ENCODE data around the gene CDH12. TPM values are rescaled to one million over a fixed set of nuclear protein-coding genes. Genes with fewer than 3 reads are reported as not detected.
"Not testable (repeated sequence)": the region's sequence is repeated elsewhere in the genome, so short reads cannot be mapped to it uniquely, and the experiment has no call there.

Gene CDH12
- total RNA-seq, 5 donors from 2014 or later (not counting 1 experiment from before 2014, with no cell fraction given) = not detected

DNA sequence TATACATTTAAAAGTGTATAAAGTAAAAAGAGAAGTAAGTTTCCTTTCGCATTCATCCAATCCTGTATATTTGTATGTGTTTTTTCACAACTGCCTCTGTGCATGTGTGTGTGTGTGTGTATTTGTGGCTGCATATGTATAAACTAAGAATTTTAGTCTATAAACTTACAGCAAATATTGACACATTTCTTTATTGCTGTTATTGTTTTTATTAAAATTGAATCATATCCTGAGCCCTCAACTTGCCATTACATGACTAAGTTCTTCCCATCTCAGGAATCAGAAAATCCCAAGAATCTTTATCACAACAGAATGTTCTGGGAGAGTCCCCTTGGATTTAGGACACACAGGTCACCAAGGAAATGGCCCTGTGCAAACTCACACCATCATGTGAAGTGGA is 712.7 kb downstream of the CDH12 start:
- peaks cover 1 to 12% (median 5%) of the 10 kb centered on the region in 3 donors for H3K9me3 Mint-ChIP-seq
- H3K27ac ChIP-seq (ENCODE audit: low read length); CTCF ChIA-PET; H3K4me1 Mint-ChIP-seq; H3K4me1 ChIP-seq (ENCODE audit: control insufficient read depth in 1 of 2, extremely low read depth in 1 of 2, insufficient read depth in 2 of 2, low read length in 2 of 2); H3K9me3 ChIP-seq; ATAC-seq (replicated peaks in 1 of 4); H3K36me3 Mint-ChIP-seq; H3K4me3 Mint-ChIP-seq; H3K27ac Mint-ChIP-seq; H3K27me3 ChIP-seq (replicated peaks in 1 of 2; ENCODE audit: control insufficient read depth in 2 of 2, extremely low read depth in 1 of 2, insufficient read depth in 2 of 2, low read length in 1 of 2); H3K27me3 Mint-ChIP-seq; H3K36me3 ChIP-seq (ENCODE audit: control insufficient read depth in 2 of 2, extremely low read depth in 1 of 2, insufficient read depth in 1 of 2, low read length in 1 of 2); H3K4me3 ChIP-seq (ENCODE audit: control insufficient read depth in 1 of 2, extremely low read depth in 1 of 2, low read length in 1 of 2); DNase-seq; POLR2A ChIA-PET: not testable (repeated sequence)
- WGBS (ENCODE audit: insufficient coverage) = no CpG with 5 or more reads among the region's 1 CpG

DNA sequence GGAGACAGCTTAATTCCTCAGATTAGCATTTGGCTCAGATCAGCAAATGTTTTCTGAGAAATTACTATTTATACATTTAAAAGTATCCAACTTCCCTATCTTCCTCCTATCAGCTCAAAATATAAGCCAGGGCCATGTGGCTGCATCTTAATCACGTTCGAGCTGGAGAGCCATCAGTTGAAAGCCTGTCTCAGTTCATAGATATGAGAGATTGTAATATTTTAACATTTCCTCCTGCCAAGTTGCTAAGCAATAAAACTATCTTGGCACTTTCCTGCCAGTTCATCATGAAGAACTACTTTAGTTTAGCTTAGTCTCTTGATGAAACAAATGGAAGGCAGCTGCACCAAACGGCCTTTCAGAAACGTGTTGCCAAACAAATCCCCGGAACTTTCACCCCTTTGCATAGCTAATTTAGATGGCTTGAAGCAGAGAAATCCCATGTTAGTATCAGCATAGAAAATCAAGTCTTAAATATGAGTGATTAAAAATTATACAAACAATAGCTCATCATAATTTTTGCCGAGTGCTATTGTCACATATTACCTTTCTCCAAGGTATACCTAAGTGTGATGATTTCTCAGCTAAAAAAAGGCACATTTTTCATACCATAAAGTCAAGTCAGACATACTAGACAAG is 713.4 kb downstream of the CDH12 start:
- H3K36me3 Mint-ChIP-seq; H3K4me3 Mint-ChIP-seq; H3K27me3 ChIP-seq (replicated peaks in 1 of 2; ENCODE audit: control insufficient read depth in 2 of 2, extremely low read depth in 1 of 2, insufficient read depth in 2 of 2, low read length in 1 of 2); H3K9me3 ChIP-seq; H3K4me1 ChIP-seq (ENCODE audit: control insufficient read depth in 1 of 2, extremely low read depth in 1 of 2, insufficient read depth in 2 of 2, low read length in 2 of 2); H3K27me3 Mint-ChIP-seq; H3K36me3 ChIP-seq (ENCODE audit: control insufficient read depth in 2 of 2, extremely low read depth in 1 of 2, insufficient read depth in 1 of 2, low read length in 1 of 2); DNase-seq; H3K4me1 Mint-ChIP-seq; CTCF ChIA-PET; H3K27ac ChIP-seq (ENCODE audit: low read length); H3K27ac Mint-ChIP-seq; ATAC-seq (replicated peaks in 1 of 4); H3K4me3 ChIP-seq (ENCODE audit: control insufficient read depth in 1 of 2, extremely low read depth in 1 of 2, low read length in 1 of 2); POLR2A ChIA-PET: not testable (repeated sequence)
- WGBS (ENCODE audit: insufficient coverage) = no CpG with 5 or more reads among the region's 6 CpGs
- H3K9me3 Mint-ChIP-seq = peaks cover 0 to 12% (median 5%) of the 10 kb centered on the region in 3 donors

- Mint-ChIP-seq H3K4me1 (no peaks in the 10 kb centered on the region), H3K27ac (no peak overlapping the region), H3K9me3 (peaks cover 4 to 14% (median 9%) of the 10 kb centered on the region in 3 donors), H3K27me3 (no peaks in the 10 kb centered on the region), H3K4me3 (no peak overlapping the region), H3K36me3 (no peaks in the 10 kb centered on the region)
- no peak for DNase-seq
- no peak for ATAC-seq (replicated peaks in 1 of 4)
- no CpG with 5 or more reads among the region's 3 CpGs for WGBS (ENCODE audit: insufficient coverage)
- no peaks in the 10 kb centered on the region for H3K36me3 ChIP-seq (ENCODE audit: control insufficient read depth in 2 of 2, extremely low read depth in 1 of 2, insufficient read depth in 1 of 2, low read length in 1 of 2)
- H3K27me3 ChIP-seq (replicated peaks in 1 of 2; ENCODE audit: control insufficient read depth in 2 of 2, extremely low read depth in 1 of 2, insufficient read depth in 2 of 2, low read length in 1 of 2) = no peaks in the 10 kb centered on the region
- CTCF ChIA-PET = no interaction called here
- no peaks in the 10 kb centered on the region for H3K4me1 ChIP-seq (ENCODE audit: control insufficient read depth in 1 of 2, extremely low read depth in 1 of 2, insufficient read depth in 2 of 2, low read length in 2 of 2)
- H3K27ac ChIP-seq (ENCODE audit: low read length) = no peak overlapping the region
- H3K4me3 ChIP-seq (ENCODE audit: control insufficient read depth in 1 of 2, extremely low read depth in 1 of 2, low read length in 1 of 2) = no peak overlapping the region
- H3K9me3 ChIP-seq = no peaks in the 10 kb centered on the region
- POLR2A ChIA-PET = no interaction called here
These were observed 741.8 kb downstream of the CDH12 start for GRCh38 chr5:22111320-22111719.

DNA sequence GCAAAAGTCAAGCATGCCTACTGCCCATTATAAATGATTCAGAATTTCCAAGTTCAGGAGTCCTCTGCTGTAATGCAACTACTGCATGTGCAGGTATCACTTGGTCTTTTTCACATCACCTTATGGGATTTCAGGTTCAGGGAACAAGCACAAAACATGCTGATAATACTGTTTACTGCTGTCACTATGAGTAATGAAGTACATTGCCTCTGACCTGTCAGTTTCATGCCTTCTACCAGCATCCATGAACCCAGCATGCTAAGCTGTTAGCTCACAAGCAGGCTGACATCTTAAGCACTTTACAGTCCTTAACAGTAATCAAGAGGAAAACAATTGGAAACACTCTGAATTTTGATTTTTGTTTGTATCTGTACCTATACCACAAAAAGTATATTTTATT is 743.8 kb downstream of the CDH12 start:
- H3K27ac Mint-ChIP-seq = no peak overlapping the region
- ATAC-seq (replicated peaks in 1 of 4) (no peak), DNase-seq (no peak)
- no peaks in the 10 kb centered on the region for H3K9me3 ChIP-seq
- H3K27ac ChIP-seq (ENCODE audit: low read length) = no peak overlapping the region
- ChIA-PET POLR2A (no interaction called here), CTCF (interaction anchor here in 1 of 2 donors (0.6 kb wide), 1 partner anchor 787 kb away, joined by 3 read pairs; no protein-coding TSS in a partner anchor)
- H3K4me3 Mint-ChIP-seq = no peak overlapping the region
- H3K4me3 ChIP-seq (ENCODE audit: control insufficient read depth in 1 of 2, extremely low read depth in 1 of 2, low read length in 1 of 2) = no peak overlapping the region
- H3K27me3 ChIP-seq (replicated peaks in 1 of 2; ENCODE audit: control insufficient read depth in 2 of 2, extremely low read depth in 1 of 2, insufficient read depth in 2 of 2, low read length in 1 of 2) = no peaks in the 10 kb centered on the region
- H3K4me1 ChIP-seq (ENCODE audit: control insufficient read depth in 1 of 2, extremely low read depth in 1 of 2, insufficient read depth in 2 of 2, low read length in 2 of 2) = no peaks in the 10 kb centered on the region
- H3K27me3 Mint-ChIP-seq = no peaks in the 10 kb centered on the region
- no peaks in the 10 kb centered on the region for H3K4me1 Mint-ChIP-seq
- no peaks in the 10 kb centered on the region for H3K36me3 Mint-ChIP-seq
- H3K9me3 Mint-ChIP-seq = peaks cover 4 to 9% (median 7%) of the 10 kb centered on the region in 3 donors
- H3K36me3 ChIP-seq (ENCODE audit: control insufficient read depth in 2 of 2, extremely low read depth in 1 of 2, insufficient read depth in 1 of 2, low read length in 1 of 2) = no peaks in the 10 kb centered on the region

- no peak overlapping the region for H3K4me3 Mint-ChIP-seq
- H3K27ac Mint-ChIP-seq = no peak overlapping the region
- CTCF ChIA-PET = interaction anchor here in 1 of 2 donors (0.6 kb wide), 1 partner anchor 788 kb away, joined by 3 read pairs; no protein-coding TSS in a partner anchor
- Histone ChIP-seq H3K4me3 (ENCODE audit: control insufficient read depth in 1 of 2, extremely low read depth in 1 of 2, low read length in 1 of 2) (no peak overlapping the region), H3K4me1 (ENCODE audit: control insufficient read depth in 1 of 2, extremely low read depth in 1 of 2, insufficient read depth in 2 of 2, low read length in 2 of 2) (no peaks in the 10 kb centered on the region), H3K27me3 (replicated peaks in 1 of 2; ENCODE audit: control insufficient read depth in 2 of 2, extremely low read depth in 1 of 2, insufficient read depth in 2 of 2, low read length in 1 of 2) (no peaks in the 10 kb centered on the region), H3K9me3 (no peaks in the 10 kb centered on the region), H3K27ac (ENCODE audit: low read length) (no peak overlapping the region), H3K36me3 (ENCODE audit: control insufficient read depth in 2 of 2, extremely low read depth in 1 of 2, insufficient read depth in 1 of 2, low read length in 1 of 2) (no peaks in the 10 kb centered on the region)
- no peaks in the 10 kb centered on the region for H3K4me1 Mint-ChIP-seq
- POLR2A ChIA-PET = no interaction called here
- no peak for DNase-seq
- peaks cover 4 to 9% (median 7%) of the 10 kb centered on the region in 3 donors for H3K9me3 Mint-ChIP-seq
- no peaks in the 10 kb centered on the region for H3K27me3 Mint-ChIP-seq
- no peak for ATAC-seq (replicated peaks in 1 of 4)
- H3K36me3 Mint-ChIP-seq = no peaks in the 10 kb centered on the region
These were observed 744.6 kb downstream of the CDH12 start for GRCh38 chr5:22108545-22108944.

DNA sequence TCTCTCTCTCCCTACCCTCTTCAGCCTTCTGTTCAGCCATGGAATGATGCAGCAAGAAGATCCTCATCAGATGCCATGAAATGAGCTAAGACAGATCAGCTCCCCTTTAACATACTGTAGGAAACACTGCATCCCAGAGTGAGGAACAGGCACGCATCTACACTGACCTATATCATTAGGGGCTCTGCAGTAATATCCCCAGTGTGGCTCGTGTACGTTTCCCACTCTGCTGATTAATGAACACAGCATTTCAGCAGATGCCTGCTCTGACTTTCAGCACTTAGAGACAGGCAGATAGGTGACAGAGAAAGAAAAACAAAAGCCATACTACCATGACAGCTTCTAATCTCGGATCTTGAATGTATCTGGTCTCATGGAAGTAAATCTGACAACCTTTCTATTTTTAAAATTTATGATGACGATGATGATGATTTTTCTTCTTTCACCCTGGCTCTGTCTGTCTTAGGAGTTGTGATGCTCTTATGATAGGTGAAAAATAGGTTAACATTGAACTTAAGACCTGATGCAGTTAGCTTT is 750.3 kb downstream of the CDH12 start:
- Histone ChIP-seq H3K4me1 (ENCODE audit: control insufficient read depth in 1 of 2, extremely low read depth in 1 of 2, insufficient read depth in 2 of 2, low read length in 2 of 2) (no peaks in the 10 kb centered on the region), H3K27ac (ENCODE audit: low read length) (no peak overlapping the region), H3K36me3 (ENCODE audit: control insufficient read depth in 2 of 2, extremely low read depth in 1 of 2, insufficient read depth in 1 of 2, low read length in 1 of 2) (no peaks in the 10 kb centered on the region), H3K4me3 (ENCODE audit: control insufficient read depth in 1 of 2, extremely low read depth in 1 of 2, low read length in 1 of 2) (no peak overlapping the region), H3K27me3 (replicated peaks in 1 of 2; ENCODE audit: control insufficient read depth in 2 of 2, extremely low read depth in 1 of 2, insufficient read depth in 2 of 2, low read length in 1 of 2) (no peaks in the 10 kb centered on the region), H3K9me3 (no peaks in the 10 kb centered on the region)
- H3K4me1 Mint-ChIP-seq = no peaks in the 10 kb centered on the region
- DNase-seq (no peak), ATAC-seq (replicated peaks in 1 of 4) (no peak)
- POLR2A ChIA-PET = no interaction called here
- no peak overlapping the region for H3K27ac Mint-ChIP-seq
- peaks cover 0 to 4% (median 3%) of the 10 kb centered on the region in 3 donors for H3K9me3 Mint-ChIP-seq
- H3K4me3 Mint-ChIP-seq = no peak overlapping the region
- H3K36me3 Mint-ChIP-seq = no peaks in the 10 kb centered on the region
- 92% methylated on average over 3 of the region's 5 CpGs for WGBS (ENCODE audit: insufficient coverage)
- no peaks in the 10 kb centered on the region for H3K27me3 Mint-ChIP-seq
- CTCF ChIA-PET = no interaction called here

DNA sequence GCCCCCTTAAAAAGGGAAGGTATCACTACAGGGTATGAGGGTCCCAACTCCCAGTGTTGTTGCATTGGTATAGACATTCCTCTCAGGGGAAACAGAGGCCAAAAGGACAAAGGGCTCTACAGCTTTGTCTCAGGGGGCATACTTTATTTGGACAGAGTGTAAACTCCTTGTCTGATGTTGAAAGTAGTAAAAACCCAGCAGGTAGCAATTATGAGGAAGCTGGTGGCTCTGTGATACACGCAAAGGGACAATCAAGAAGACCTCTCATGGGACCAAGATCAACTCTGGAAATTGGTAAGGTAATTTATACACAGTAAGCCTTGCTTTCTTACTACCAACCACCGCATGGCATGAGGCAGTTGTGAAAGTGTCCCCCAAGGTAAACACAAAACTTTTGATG is 764.6 kb downstream of the CDH12 start:
- no peak overlapping the region for H3K27ac Mint-ChIP-seq
- H3K4me1 Mint-ChIP-seq = no peaks in the 10 kb centered on the region
- ATAC-seq (replicated peaks in 1 of 4) (no peak), DNase-seq (no peak)
- no peaks in the 10 kb centered on the region for H3K9me3 ChIP-seq
- H3K36me3 ChIP-seq (ENCODE audit: control insufficient read depth in 2 of 2, extremely low read depth in 1 of 2, insufficient read depth in 1 of 2, low read length in 1 of 2) = no peaks in the 10 kb centered on the region
- no peaks in the 10 kb centered on the region for H3K27me3 ChIP-seq (replicated peaks in 1 of 2; ENCODE audit: control insufficient read depth in 2 of 2, extremely low read depth in 1 of 2, insufficient read depth in 2 of 2, low read length in 1 of 2)
- CTCF ChIA-PET = no interaction called here
- no peak overlapping the region for H3K4me3 ChIP-seq (ENCODE audit: control insufficient read depth in 1 of 2, extremely low read depth in 1 of 2, low read length in 1 of 2)
- POLR2A ChIA-PET = no interaction called here
- H3K27me3 Mint-ChIP-seq = no peaks in the 10 kb centered on the region
- peaks cover 3 to 8% (median 4%) of the 10 kb centered on the region in 3 donors for H3K9me3 Mint-ChIP-seq
- H3K4me1 ChIP-seq (ENCODE audit: control insufficient read depth in 1 of 2, extremely low read depth in 1 of 2, insufficient read depth in 2 of 2, low read length in 2 of 2) = no peaks in the 10 kb centered on the region
- no peak overlapping the region for H3K4me3 Mint-ChIP-seq
- 100% methylated on average over 1 of the region's 2 CpGs for WGBS (ENCODE audit: insufficient coverage)
- no peak overlapping the region for H3K27ac ChIP-seq (ENCODE audit: low read length)
- H3K36me3 Mint-ChIP-seq = no peaks in the 10 kb centered on the region

All from T-cell (primary cell).